Karpas-422 (cell line): Measurements from ENCODE around the gene CHMP2A. TPM values are rescaled to one million over a fixed set of nuclear protein-coding genes. Genes with fewer than 3 reads are reported as not detected.

Source experiments
- DNase-seq: peaks from one replicate; pipeline ENCODE4 v3.0.0-alpha.2; 2015
- H2AFZ ChIP-seq: fragments of 200-600 bp; sonication (generic); 2 replicates; pipeline ENCODE4 v1.6.1; 2014; ENCODE audit warnings: antibody characterized with exemption, low read length, mixed read lengths
- H3K27ac ChIP-seq: fragments of 200-600 bp; sonication (generic); 2 replicates; pipeline ENCODE4 v1.5.1; 2014; ENCODE audit warnings: mild to moderate bottlenecking, low read length, moderate library complexity
- H3K27me3 ChIP-seq: fragments of 200-600 bp; sonication (generic); 2 replicates; pipeline ENCODE4 v1.6.1; 2014; ENCODE audit warnings: low read length, mixed read lengths
- H3K36me3 ChIP-seq: fragments of 200-600 bp; sonication (generic); 2 replicates; pipeline ENCODE4 v1.6.1; 2014; ENCODE audit warnings: low read length, mixed read lengths; ENCODE audit not compliant: insufficient read depth
- H3K4me1 ChIP-seq: fragments of 200-600 bp; sonication (generic); 2 replicates; pipeline ENCODE4 v1.6.1; 2014; ENCODE audit warnings: mild to moderate bottlenecking, low read length, mixed read lengths
- H3K4me2 ChIP-seq: fragments of 200-600 bp; sonication (generic); 2 replicates; pipeline ENCODE4 v1.6.1; 2014; ENCODE audit warnings: low read length, low read depth, mild to moderate bottlenecking; ENCODE audit not compliant: poor library complexity, severe bottlenecking
- H3K4me3 ChIP-seq: fragments of 200-600 bp; sonication (generic); 2 replicates; pipeline ENCODE4 v1.5.1; 2014; ENCODE audit warnings: mild to moderate bottlenecking, antibody characterized with exemption, low read length, mixed read lengths
- H3K79me2 ChIP-seq: fragments of 200-600 bp; sonication (generic); 2 replicates; pipeline ENCODE4 v1.6.1; 2014; ENCODE audit warnings: mild to moderate bottlenecking, low read length, mixed read lengths
- H3K9ac ChIP-seq: fragments of 200-600 bp; sonication (generic); 2 replicates; pipeline ENCODE4 v1.6.0; 2014; ENCODE audit warnings: low read length
- H3K9me2 ChIP-seq: fragments of 200-600 bp; sonication (generic), shearing (Covaris generic); replicated peaks from 2 replicates; pipeline ENCODE4 v1.6.0; 2014; ENCODE audit warnings: mild to moderate bottlenecking, low read length, moderate library complexity; ENCODE audit not compliant: insufficient read depth
- H3K9me3 ChIP-seq: fragments of 300-700, 200-600 bp; sonication (generic); 2 replicates; pipeline ENCODE4 v1.6.1; 2014; ENCODE audit warnings: low read length, mixed read lengths
- H4K20me1 ChIP-seq: fragments of 200-600 bp; sonication (generic); 2 replicates; pipeline ENCODE4 v1.6.1; 2014; ENCODE audit warnings: mild to moderate bottlenecking, antibody characterized with exemption, low read length, low read depth; ENCODE audit not compliant: insufficient read depth
- total RNA-seq: library from RNA; depleted of rRNA; stranded (reverse); fragments of >200 nt; shearing (Covaris generic); gene quantifications from 2 replicates; pipeline ENCODE4 v1.2.3, GENCODE V29; 2014; ENCODE audit warnings: low replicate concordance

The CHMP2A gene
- total RNA-seq, 1 experiment from 2014 or later: 54.2 TPM

DNA sequence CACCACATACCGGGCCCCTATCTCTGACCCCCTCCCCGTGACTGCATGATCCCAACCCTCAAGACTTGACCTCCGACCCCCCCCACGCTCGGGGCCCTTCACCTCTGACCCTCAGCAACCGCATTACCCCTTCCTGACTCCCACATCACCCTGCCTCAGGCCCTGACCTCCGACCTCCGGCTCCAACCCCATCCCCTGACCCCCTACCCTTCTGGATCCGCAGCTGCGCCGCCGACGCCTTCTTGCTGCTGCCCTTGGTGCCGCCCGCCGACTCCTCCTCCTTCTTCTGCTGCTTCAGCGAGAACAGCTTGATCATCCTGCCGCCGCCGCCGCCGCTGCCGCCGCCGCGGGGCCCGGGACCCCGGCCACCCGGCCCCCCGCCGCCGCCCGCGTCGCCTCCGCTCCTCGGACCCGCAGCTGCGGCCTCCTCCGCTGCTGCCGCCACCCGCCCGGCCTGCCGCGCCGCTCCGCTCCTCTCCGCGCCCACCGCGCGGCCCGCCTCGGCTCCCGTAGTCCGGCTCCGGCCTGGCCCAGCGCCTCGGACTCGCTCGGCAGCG, 3.2 kb upstream of the CHMP2A start, which contains the start of gene UBE2M:
Gene UBE2M, minus strand, starts transcription at position 546 of the 557 bp plus-strand sequence. Its CDS starts 230 bp downstream, at position 316.
- DNase-seq: peak; percentile 65
- Histone ChIP-seq H2AFZ (no peak within 1 kb of the TSS), H4K20me1 (no peaks in the 10 kb centered on the region), H3K9me2 (no peaks in the 10 kb centered on the region), H3K4me1 (peaks cover 60% of the 10 kb centered on the region), H3K4me2 (peak within 1 kb of the TSS; percentile 79), H3K27me3 (no peaks in the 10 kb centered on the region), H3K4me3 (peak within 1 kb of the TSS; percentile 80), H3K36me3 (no peaks in the 10 kb centered on the region), H3K9ac (peak within 1 kb of the TSS; percentile 93), H3K79me2 (peaks cover 23% of the 10 kb centered on the region), H3K9me3 (no peaks in the 10 kb centered on the region), H3K27ac (peak within 1 kb of the TSS; percentile 91)

DNA sequence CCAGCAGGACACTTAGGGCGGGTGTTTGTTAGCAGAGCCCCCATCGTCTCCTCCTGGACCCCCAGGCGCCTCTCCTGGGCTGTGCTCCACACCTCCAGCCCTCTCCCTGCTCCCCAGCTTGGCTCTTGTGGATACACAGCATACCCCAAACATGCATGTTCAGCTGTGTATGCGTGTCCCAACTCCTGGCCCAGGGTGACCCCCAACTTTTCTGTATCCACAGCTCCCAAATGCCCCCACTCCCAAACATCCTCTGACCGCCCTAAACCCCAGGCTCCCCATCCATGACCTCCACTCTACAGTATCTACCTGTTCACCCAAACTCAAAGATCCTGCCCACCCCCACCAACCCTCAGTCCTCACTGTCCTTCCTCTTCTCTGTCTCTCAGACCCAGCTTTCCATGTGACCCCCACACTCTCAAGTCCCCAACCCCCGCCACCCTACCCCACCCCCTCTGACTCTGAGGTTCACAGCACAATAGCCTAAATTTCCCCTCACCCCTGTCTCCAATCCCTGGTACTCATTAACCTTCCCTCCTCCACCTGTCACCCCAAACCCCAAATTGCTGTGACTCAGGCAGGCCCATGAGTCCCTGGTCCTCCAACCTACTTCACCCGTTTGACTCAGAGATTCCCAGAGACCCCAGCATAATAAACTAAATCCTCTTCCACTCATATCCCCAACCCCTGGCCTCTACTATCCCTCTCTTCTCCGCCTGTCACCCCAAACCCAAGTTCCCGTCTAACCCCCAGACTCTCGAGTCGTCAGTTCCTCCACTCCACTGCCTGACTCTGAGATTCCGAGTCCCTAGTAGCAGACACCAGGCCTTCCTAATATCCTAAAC, 2.5 kb upstream of the CHMP2A start:
- H3K9ac ChIP-seq: peak overlapping the region; percentile 93
- DNase-seq: peak; percentile 51
- peaks cover 55% of the 10 kb centered on the region for H3K4me1 ChIP-seq
- H3K4me2 ChIP-seq: peak overlapping the region; percentile 74
- no peaks in the 10 kb centered on the region for H3K27me3 ChIP-seq
- H4K20me1 ChIP-seq: no peaks in the 10 kb centered on the region
- H3K27ac ChIP-seq: peak overlapping the region; percentile 75
- no peaks in the 10 kb centered on the region for H3K9me2 ChIP-seq
- no peak overlapping the region for H2AFZ ChIP-seq
- no peaks in the 10 kb centered on the region for H3K9me3 ChIP-seq
- no peaks in the 10 kb centered on the region for H3K36me3 ChIP-seq
- peak overlapping the region; percentile 80 for H3K4me3 ChIP-seq
- peaks cover 23% of the 10 kb centered on the region for H3K79me2 ChIP-seq

DNA sequence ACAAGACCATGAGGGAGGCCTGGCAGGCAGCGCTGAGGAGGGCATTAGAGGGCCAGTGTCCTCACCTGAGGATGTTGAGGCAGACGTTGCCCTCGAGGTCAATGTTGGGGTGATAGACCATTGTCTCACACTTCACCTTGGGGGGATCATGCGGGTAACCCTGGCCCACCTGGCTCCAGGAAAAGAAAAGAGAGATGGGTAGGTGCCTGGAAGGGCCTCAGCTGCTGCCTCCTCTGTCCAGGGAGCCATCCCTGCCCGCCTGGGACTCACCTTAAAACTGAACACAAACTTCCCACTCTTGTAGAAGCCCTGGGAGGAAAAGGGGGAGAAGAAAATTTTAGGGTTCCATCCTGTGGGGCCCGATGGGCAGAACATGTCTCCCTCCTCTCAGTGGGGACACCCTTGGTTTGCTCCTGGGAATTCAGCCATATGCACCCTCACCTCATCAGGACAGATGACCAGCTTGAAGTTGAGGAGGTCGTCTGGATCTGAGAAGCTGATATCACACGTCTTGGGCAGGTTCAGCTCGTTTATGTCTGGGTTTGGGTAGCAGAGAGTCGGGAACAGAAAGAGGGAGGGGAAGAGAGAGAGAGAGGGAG, 1.8 kb upstream of the CHMP2A start:
- Histone ChIP-seq H3K4me1 (peaks cover 53% of the 10 kb centered on the region), H3K27me3 (no peaks in the 10 kb centered on the region), H4K20me1 (no peaks in the 10 kb centered on the region), H3K27ac (peak overlapping the region; percentile 18; the same call in 1 of the 2 replicates), H3K4me2 (peak overlapping the region; percentile 74), H3K36me3 (0 out of 2 replicates have a peak, but pooled peaks cover 3% of the 10 kb centered on the region), H3K79me2 (peaks cover 23% of the 10 kb centered on the region), H3K9ac (peak overlapping the region; percentile 93), H3K4me3 (peak overlapping the region; percentile 80), H2AFZ (no peak overlapping the region), H3K9me2 (no peaks in the 10 kb centered on the region), H3K9me3 (no peaks in the 10 kb centered on the region)
- no peak for DNase-seq

DNA sequence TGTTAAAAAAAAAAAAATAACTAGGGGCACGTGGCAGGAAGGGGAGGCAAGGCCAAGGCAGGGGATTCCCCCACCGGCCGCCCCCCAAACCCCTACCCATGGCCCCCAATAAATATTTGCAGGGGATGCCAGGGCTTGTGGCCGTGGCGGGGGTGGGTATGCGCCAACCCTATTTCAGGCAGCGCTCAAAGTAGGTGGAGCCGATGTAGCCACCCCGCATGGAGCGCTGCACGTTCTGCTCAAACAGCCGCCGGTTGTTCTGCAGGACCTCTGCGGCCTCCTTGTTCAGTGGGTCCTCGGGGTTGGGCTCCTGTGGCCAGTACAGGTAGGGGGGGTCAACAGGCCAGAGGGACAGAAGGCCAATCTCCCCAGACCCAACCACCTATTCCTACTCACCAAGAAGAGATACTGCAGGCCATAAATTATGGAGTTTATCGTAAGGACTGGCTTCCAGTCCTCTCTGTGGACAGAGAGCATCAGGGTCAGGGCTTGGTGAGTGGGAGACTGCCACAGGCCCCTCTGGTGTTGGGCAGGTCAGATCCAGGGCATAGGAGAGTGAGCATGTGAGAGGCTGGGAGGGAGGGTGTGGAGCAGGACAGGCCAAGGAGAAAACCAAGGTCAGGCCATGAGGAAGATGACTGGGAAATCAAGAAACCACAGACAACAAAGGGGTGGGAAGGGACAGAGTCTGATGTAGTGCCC, 1.2 kb upstream of the CHMP2A start:
- Histone ChIP-seq H3K9ac (peak overlapping the region; percentile 93), H4K20me1 (no peaks in the 10 kb centered on the region; the same call in 1 of the 2 replicates), H3K36me3 (0 out of 2 replicates have a peak, but pooled peaks cover 3% of the 10 kb centered on the region), H3K9me2 (no peaks in the 10 kb centered on the region), H3K4me1 (peaks cover 48% of the 10 kb centered on the region), H3K27me3 (no peaks in the 10 kb centered on the region), H3K79me2 (peaks cover 23% of the 10 kb centered on the region), H2AFZ (no peak overlapping the region), H3K27ac (no peak overlapping the region), H3K4me2 (peak overlapping the region; percentile 74), H3K4me3 (peak overlapping the region; percentile 80; the same call in 1 of the 2 replicates), H3K9me3 (no peaks in the 10 kb centered on the region)
- DNase-seq: no peak

DNA sequence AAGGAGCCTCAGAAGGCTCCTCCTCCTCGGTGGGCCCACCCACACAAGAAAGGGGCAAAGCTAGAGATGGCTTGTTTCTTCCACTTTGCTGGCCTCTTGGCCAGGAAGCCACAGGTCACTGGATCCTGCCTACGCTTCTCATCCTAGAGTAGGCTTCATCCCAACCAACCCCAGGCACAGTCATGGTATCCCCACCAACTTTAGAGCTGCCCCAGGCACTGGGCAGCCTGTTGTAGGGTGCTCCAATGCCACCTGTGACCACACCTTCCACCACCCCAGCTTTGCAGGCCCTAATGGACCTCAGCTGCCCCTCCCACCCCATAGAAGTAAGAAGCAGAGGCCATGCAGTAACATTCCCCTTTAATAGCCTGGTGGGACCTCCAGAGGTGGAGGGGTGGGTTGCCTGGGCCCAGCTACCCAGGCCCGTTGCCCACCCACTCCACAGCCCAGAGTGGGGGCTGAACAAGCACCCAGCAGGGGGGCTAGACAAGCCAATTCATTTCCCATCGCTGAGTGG, 522 bp upstream of the CHMP2A start:
- Histone ChIP-seq H3K9me2 (no peaks in the 10 kb centered on the region), H3K4me2 (peak overlapping the region; percentile 70), H3K36me3 (0 out of 2 replicates have a peak, but pooled peaks cover 3% of the 10 kb centered on the region), H2AFZ (no peak overlapping the region), H3K79me2 (peaks cover 23% of the 10 kb centered on the region), H3K27me3 (no peaks in the 10 kb centered on the region), H4K20me1 (no peaks in the 10 kb centered on the region; the same call in 1 of the 2 replicates), H3K9me3 (no peaks in the 10 kb centered on the region), H3K9ac (peak overlapping the region; percentile 85), H3K27ac (peak overlapping the region; percentile 73), H3K4me3 (peak overlapping the region; percentile 69; the same call in 1 of the 2 replicates), H3K4me1 (peaks cover 48% of the 10 kb centered on the region)
- no peak for DNase-seq

DNA sequence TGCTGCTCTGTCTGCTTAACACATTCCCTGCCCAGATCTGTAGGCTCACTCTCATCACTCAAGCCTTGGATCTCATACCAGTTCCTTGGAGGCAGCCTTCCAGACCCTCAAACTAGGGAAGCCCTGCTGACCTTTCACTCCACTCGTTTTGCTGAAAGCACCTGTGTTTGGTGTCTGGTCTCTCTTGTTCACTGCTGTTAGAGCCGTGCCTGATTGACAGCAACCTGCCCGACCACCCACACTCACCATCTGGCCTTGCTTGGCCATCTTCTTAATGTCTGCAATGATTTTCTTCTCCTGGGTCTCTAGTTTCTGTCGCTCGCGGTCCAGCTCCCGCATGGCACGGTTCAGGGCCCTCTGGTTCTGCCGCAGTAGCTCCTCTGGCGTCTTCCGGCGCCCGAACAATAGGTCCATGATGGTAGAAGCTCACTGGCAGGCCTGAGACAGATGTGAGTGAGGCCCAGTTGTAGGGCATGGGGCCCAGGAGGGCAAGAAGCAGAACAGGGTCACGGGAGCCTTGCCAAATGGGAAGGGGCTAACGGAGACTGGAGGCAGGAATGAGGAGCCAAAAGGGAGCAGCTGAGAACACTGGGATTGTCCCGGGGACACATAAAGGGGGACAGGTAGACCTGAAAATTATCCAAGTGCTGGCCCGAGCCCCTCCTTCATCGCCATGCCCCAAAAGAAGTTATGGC, 959 bp downstream of the CHMP2A start:
- H3K9me2 ChIP-seq: no peaks in the 10 kb centered on the region
- H3K9me3 ChIP-seq: no peaks in the 10 kb centered on the region
- no peaks in the 10 kb centered on the region for H3K27me3 ChIP-seq
- H3K79me2 ChIP-seq: peaks cover 20% of the 10 kb centered on the region
- no peaks in the 10 kb centered on the region; the same call in 1 of the 2 replicates for H4K20me1 ChIP-seq
- peak overlapping the region; percentile 78 for H3K4me2 ChIP-seq
- DNase-seq: peak; percentile 51
- peaks cover 34% of the 10 kb centered on the region for H3K4me1 ChIP-seq
- peak overlapping the region; percentile 60 for H3K27ac ChIP-seq
- H3K36me3 ChIP-seq: 0 out of 2 replicates have a peak, but pooled peaks cover 3% of the 10 kb centered on the region
- peak overlapping the region; percentile 85 for H3K9ac ChIP-seq
- H3K4me3 ChIP-seq: peak overlapping the region; percentile 69
- H2AFZ ChIP-seq: no peak overlapping the region

DNA sequence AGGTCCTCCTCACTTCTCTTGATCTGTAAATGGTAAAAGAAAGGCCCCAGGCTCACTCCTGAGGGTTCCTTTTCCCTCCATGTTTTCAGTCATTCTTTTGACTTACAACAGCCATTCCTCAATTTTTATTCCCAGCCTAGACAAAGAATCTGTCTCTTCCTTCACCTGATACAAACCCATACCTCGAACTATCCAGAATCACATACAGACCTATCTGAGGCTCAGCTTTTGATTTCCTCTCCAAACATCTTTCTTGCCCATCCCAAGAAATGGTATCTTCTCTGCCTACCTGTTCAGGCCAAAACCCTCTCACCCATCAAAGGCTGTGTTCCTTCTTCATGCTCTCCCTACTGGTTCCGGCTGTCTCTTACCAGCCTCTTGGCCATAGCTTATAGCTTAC, 2.2 kb downstream of the CHMP2A start:
- no peaks in the 10 kb centered on the region for H3K9me2 ChIP-seq

More for the DNA sequence above, 2.2 kb downstream of the CHMP2A start:
- H3K4me3 ChIP-seq: no peak overlapping the region
- no peaks in the 10 kb centered on the region for H3K27me3 ChIP-seq
- H3K9me3 ChIP-seq: no peaks in the 10 kb centered on the region
- H3K36me3 ChIP-seq: peaks cover 6% of the 10 kb centered on the region; the same call in 1 of the 2 replicates
- H3K4me2 ChIP-seq: peak overlapping the region; percentile 78
- H2AFZ ChIP-seq: no peak overlapping the region
- peak overlapping the region; percentile 41 for H3K9ac ChIP-seq
- peaks cover 15% of the 10 kb centered on the region for H3K79me2 ChIP-seq
- peaks cover under 1% of the 10 kb centered on the region; the same call in 1 of the 2 replicates for H4K20me1 ChIP-seq
- no peak overlapping the region for H3K27ac ChIP-seq
- H3K4me1 ChIP-seq: peaks cover 34% of the 10 kb centered on the region
- no peak for DNase-seq
